ENCODE data around the gene TOMM22.
A peak's percentile ranks its signal among the peaks of the same experiment; 100 is the strongest.

Gene TOMM22

DNA sequence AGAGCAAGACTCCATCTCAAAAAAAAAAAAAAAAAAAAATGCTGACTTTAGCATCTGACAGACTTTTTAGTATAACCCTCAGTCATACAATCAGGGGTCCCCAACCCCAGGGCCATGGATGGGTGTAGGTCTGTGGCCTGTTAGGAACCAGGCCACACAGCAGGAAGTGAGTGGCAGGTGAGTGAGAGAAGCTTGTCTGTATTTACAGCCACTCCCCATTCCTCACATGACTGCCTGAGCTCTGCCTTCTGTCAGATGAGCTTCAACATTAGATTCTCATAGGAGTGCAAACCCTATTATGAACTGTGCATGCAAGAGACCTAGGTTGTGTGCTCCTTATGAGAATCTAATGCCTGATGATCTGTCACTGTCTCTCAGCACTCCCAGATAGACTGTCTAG is 28.9 kb upstream of the TOMM22 start:
- Histone ChIP-seq H3K9me3 (ENCODE audit: low read depth, low read length) (no peaks in the 10 kb centered on the region), H3K27ac (no peak overlapping the region), H3K4me3 (no peak overlapping the region), H3K9ac (ENCODE audit: insufficient read length) (no peak overlapping the region), H3K36me3 (ENCODE audit: insufficient read depth, low read length) (no peaks in the 10 kb centered on the region)
- no peak for DNase-seq (ENCODE audit: low read depth, low spot score)
- TF ChIP-seq EZH2 (IDR thresholded peaks at IDR 0.05) (no peak), POLR2AphosphoS5 (IDR thresholded peaks at IDR 0.05; ENCODE audit: borderline replicate concordance, low read depth, low read length) (no peak), FOXP2 (optimal IDR thresholded peaks at IDR 0.05; ENCODE audit: control extremely low read depth, extremely low read length, insufficient read depth) (no peak)

DNA sequence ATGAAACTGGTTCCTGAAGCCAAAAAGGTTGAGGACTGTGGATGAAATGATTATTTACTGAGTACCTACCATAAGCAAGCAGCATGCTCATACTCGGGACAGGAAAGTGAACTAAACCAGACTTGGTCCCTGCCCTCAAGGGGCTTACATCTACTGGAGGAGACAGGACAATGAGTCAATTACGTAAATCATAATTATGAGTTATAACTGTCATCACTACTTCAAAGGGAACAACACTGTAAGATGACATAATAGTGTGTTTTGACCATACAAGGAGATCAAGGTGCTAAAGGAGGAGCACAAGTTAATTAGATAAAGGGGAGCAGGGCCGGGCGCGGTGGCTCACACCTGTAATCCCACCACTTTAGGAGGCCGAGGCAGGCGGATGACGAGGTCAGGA is 28.0 kb upstream of the TOMM22 start:
- H3K36me3 ChIP-seq (ENCODE audit: insufficient read depth, low read length) = no peaks in the 10 kb centered on the region
- no peak for DNase-seq (ENCODE audit: low read depth, low spot score)
- H3K4me3 ChIP-seq = no peak overlapping the region
- TF ChIP-seq POLR2AphosphoS5 (IDR thresholded peaks at IDR 0.05; ENCODE audit: borderline replicate concordance, low read depth, low read length) = no peak
- no peak for TF ChIP-seq FOXP2 (optimal IDR thresholded peaks at IDR 0.05; ENCODE audit: control extremely low read depth, extremely low read length, insufficient read depth)
- no peak for TF ChIP-seq EZH2 (IDR thresholded peaks at IDR 0.05)
- H3K9me3 ChIP-seq (ENCODE audit: low read depth, low read length) = no peaks in the 10 kb centered on the region
- H3K9ac ChIP-seq (ENCODE audit: insufficient read length) = no peak overlapping the region
- no peak overlapping the region for H3K27ac ChIP-seq

DNA sequence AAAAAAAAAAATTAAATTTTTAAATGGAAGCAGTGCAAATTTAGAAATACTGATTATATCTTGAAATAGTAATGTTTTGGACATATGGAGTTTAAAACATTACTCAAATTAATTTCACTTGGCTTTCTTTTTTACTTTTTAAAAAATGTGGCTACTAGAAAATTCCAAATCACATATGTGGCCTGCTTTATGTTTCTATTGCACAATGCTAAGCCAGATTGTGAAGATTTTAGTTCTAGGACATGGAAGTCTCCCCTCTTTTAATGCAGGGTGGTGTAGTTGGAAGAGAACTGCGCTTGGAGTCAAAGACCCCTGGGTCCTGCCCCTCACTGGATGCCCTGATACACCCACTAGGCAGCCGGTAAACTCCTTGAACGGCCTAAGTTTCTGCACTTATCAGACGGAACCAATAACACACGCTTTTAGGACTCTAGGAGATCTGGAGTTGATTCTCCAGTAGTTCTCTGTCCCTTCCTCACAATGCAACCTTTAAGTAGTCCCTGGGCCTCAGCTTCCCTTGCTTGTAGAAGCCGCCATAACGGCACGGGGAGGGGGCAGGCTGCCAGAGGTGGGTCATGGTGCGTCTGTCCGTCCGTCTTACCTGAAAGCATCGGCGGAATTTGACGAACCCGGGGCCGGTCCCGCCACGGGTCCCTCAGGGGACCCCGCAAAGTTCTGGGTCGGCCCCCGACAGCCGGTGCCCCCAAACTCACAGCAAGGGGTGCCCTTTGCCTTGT is 26.1 kb upstream of the TOMM22 start:
- no peak for TF ChIP-seq EZH2 (IDR thresholded peaks at IDR 0.05)
- no peak for TF ChIP-seq POLR2AphosphoS5 (IDR thresholded peaks at IDR 0.05; ENCODE audit: borderline replicate concordance, low read depth, low read length)
- Histone ChIP-seq H3K27ac (peak overlapping the region; percentile 54; the same call in 1 of the 2 replicates), H3K36me3 (ENCODE audit: insufficient read depth, low read length) (no peaks in the 10 kb centered on the region), H3K9me3 (ENCODE audit: low read depth, low read length) (no peaks in the 10 kb centered on the region), H3K9ac (ENCODE audit: insufficient read length) (peak overlapping the region; percentile 99), H3K4me3 (peak overlapping the region; percentile 96)
- peak; percentile 3 for DNase-seq (ENCODE audit: low read depth, low spot score)

DNA sequence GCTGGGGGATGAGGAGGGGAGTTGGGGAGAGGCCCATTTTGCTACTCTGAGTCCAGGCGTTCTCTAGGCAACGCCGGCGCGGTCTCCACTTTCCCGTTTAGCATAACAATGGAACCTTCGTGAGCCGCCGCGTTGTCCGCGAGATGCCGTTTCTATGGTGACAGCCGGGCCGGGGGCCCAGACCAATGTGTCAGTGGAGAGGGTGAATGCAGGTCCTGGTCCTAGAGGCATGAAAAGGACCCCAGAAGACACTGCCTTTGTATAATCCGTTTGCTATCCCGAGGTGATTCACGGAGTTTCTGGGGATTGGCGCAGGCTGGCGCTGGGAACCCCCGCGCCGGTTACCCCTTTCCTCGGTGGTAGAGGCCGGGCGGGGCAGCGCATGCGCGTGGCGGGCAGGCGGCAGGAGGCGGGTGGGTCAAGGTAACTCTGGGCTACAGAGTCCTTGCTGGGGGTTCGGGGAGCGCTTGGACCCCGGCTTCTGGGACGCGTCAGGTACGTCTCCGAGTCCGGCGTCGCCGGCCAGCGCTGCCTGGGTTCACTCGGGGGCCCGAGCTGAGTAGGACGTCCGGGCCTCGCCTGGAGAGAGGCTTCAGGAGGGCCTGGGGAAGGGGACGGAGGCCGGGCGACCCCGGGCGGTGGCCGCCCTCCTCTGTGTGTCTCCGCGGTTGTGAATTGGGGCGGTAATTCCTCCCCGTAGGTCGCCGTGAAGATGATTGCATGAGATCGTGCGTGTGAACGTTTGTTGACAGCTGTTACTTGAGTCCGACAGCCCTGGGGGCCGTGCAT is 25.3 kb upstream of the TOMM22 start, which contains the start of the genes CBY1 and FAM227A:
Gene CBY1 (plus strand): TSS at position 383 of the 789 bp plus-strand sequence. CDS start 11,417 bp downstream, outside the sequence.
Gene FAM227A (minus strand): TSS at position 137 of the 789 bp plus-strand sequence. CDS start 6,224 bp downstream, outside the sequence.
- Histone ChIP-seq H3K9me3 (ENCODE audit: low read depth, low read length) (no peaks in the 10 kb centered on the region), H3K27ac (peak within 1 kb of the TSS; percentile 98), H3K9ac (ENCODE audit: insufficient read length) (peak within 1 kb of the TSS; percentile 99), H3K4me3 (peak within 1 kb of the TSS; percentile 96), H3K36me3 (ENCODE audit: insufficient read depth, low read length) (no peaks in the 10 kb centered on the region)
- peak; percentile 86 for TF ChIP-seq POLR2AphosphoS5 (IDR thresholded peaks at IDR 0.05; ENCODE audit: borderline replicate concordance, low read depth, low read length)
- TF ChIP-seq FOXP2 (optimal IDR thresholded peaks at IDR 0.05; ENCODE audit: control extremely low read depth, extremely low read length, insufficient read depth) = no peak
- peak; percentile 24 for DNase-seq (ENCODE audit: low read depth, low spot score)

DNA sequence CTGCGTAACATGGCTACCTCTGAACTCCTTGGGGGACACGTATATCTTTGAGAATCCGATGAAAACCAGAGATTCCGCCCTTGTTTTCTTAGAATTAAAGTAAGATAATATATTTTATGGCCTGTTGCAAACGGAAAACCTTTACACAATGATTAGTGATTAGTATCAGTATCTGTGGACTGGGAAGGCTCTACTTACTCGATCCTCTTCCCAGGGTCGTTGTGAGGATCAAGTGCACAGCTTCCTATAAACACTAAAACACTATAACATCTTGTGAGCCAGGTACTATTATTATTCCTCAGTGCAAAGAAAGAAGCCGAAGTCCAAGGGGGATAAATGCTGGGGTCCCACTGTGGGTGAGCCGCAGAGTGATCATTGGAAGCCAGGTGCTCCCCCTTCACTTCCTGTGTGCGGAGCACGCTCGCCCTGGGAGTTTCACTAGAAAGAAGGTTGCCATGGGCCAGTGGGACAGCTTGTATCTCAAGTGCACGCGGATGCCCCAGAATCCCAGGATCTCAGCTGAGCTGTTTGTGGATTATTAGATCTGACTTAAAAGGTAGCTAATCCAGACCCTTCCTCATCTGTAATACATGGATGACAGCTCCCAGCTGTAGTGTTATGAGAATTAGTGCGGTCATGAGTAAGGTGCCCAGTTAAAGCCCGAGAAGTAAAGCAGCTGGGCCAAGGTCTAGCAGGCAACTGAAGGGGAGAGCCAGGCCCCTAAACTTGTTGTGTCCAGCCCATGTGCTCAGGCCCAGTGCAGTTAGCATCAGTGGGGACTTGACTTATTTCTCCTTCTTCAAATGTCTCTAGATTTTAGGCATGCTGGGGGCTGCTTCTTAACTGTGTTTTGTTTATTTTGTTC is 24.5 kb upstream of the TOMM22 start:
- no peaks in the 10 kb centered on the region for H3K36me3 ChIP-seq (ENCODE audit: insufficient read depth, low read length)
- TF ChIP-seq POLR2AphosphoS5 (IDR thresholded peaks at IDR 0.05; ENCODE audit: borderline replicate concordance, low read depth, low read length) = no peak
- no peak overlapping the region for H3K27ac ChIP-seq
- H3K9me3 ChIP-seq (ENCODE audit: low read depth, low read length) = no peaks in the 10 kb centered on the region
- peak overlapping the region; percentile 99 for H3K9ac ChIP-seq (ENCODE audit: insufficient read length)
- no peak for DNase-seq (ENCODE audit: low read depth, low spot score)
- peak overlapping the region; percentile 96 for H3K4me3 ChIP-seq

DNA sequence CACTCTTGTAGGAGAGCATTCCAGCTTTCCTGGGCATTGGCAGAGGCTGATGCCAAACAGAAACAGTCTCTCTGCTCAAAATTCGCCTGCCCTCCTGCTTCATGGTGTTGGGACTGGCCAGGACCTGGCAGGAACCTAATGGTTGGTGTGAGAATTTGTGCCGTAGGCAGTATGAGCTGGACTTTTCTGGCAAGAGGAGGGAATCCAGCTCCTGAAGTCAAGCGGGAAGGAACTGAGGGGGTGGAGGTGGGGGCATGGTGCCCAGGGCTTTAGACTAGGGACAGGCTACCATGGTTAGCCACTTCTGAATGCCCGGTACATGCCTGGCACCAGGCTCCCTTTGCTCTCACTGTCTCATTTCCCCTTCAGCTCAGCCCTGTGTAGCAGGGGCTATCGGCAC is 6.9 kb upstream of the TOMM22 start:
- no peak for TF ChIP-seq FOXP2 (optimal IDR thresholded peaks at IDR 0.05; ENCODE audit: control extremely low read depth, extremely low read length, insufficient read depth)
- no peak for TF ChIP-seq POLR2AphosphoS5 (IDR thresholded peaks at IDR 0.05; ENCODE audit: borderline replicate concordance, low read depth, low read length)
- no peak for TF ChIP-seq EZH2 (IDR thresholded peaks at IDR 0.05)
- DNase-seq (ENCODE audit: low read depth, low spot score) = no peak
- no peak overlapping the region for H3K9ac ChIP-seq (ENCODE audit: insufficient read length)
- H3K9me3 ChIP-seq (ENCODE audit: low read depth, low read length) = no peaks in the 10 kb centered on the region
- no peak overlapping the region for H3K4me3 ChIP-seq
- peaks cover 9% of the 10 kb centered on the region; the same call in 1 of the 2 replicates for H3K36me3 ChIP-seq (ENCODE audit: insufficient read depth, low read length)
- H3K27ac ChIP-seq = 0 out of 2 replicates have a peak overlapping the region, but pooled peaks have one; percentile 3

DNA sequence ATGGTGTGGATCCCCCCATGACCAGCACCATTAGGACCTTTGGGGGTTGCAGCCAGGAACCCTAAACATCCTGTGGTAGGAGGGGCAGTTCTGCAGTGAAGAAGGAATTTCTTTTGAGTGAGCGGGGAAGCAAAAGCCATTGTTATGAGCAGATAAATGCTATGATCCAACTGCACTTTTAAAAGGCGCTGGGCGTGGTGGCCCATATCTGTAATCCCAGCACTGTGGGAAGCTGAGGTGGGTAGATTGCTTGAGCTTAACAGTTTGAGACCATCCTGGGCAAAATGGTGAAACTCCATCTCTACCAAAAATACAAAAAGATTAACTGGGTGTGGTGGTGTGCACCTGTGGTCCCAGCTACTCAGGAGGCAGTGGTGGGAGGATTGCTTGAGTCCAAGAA is 5.9 kb upstream of the TOMM22 start:
- Histone ChIP-seq H3K9me3 (ENCODE audit: low read depth, low read length) (no peaks in the 10 kb centered on the region), H3K4me3 (no peak overlapping the region)
- no peak for TF ChIP-seq POLR2AphosphoS5 (IDR thresholded peaks at IDR 0.05; ENCODE audit: borderline replicate concordance, low read depth, low read length)
- TF ChIP-seq FOXP2 (optimal IDR thresholded peaks at IDR 0.05; ENCODE audit: control extremely low read depth, extremely low read length, insufficient read depth) = no peak
- no peak for TF ChIP-seq EZH2 (IDR thresholded peaks at IDR 0.05)

DNA sequence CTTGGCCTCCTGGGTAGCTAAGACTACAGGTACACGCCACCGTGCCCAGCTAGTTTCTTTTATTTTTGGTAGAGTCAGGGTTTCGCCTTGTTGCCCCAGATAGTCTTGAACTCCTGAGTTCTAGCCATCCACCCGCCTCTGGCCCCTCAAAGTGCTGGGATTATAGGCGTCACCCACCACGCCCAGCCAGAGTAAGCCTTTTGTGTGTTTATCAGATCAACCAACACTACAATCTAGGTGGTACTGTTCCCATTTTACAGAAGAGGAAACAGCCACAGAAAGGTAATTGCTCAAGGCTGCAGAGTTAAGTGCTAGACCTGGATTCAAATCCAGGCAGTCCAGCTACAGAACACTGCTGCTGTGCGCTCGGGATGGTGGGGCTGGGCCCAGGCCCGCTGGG is 3.1 kb downstream of the TOMM22 start:
- TF ChIP-seq FOXP2 (optimal IDR thresholded peaks at IDR 0.05; ENCODE audit: control extremely low read depth, extremely low read length, insufficient read depth) (no peak), POLR2AphosphoS5 (IDR thresholded peaks at IDR 0.05; ENCODE audit: borderline replicate concordance, low read depth, low read length) (no peak), EZH2 (IDR thresholded peaks at IDR 0.05) (no peak)
- Histone ChIP-seq H3K4me3 (no peak overlapping the region), H3K9me3 (ENCODE audit: low read depth, low read length) (no peaks in the 10 kb centered on the region), H3K27ac (no peak overlapping the region), H3K36me3 (ENCODE audit: insufficient read depth, low read length) (peaks cover 47% of the 10 kb centered on the region), H3K9ac (ENCODE audit: insufficient read length) (no peak overlapping the region)
- no peak for DNase-seq (ENCODE audit: low read depth, low spot score)

More for the DNA sequence above, 5.9 kb upstream of the TOMM22 start:
- DNase-seq (ENCODE audit: low read depth, low spot score) = no peak
- Histone ChIP-seq H3K9ac (ENCODE audit: insufficient read length) (no peak overlapping the region), H3K36me3 (ENCODE audit: insufficient read depth, low read length) (peaks cover 8% of the 10 kb centered on the region; the same call in 1 of the 2 replicates), H3K27ac (no peak overlapping the region)

All from SK-N-MC (cell line).